Spleen (tissue), 11 donors: Measurements from ENCODE around the gene NAGS. TPM values are rescaled to one million over a fixed set of nuclear protein-coding genes. Genes with fewer than 3 reads are reported as not detected.
"Not testable (repeated sequence)": the region's sequence is repeated elsewhere in the genome, so short reads cannot be mapped to it uniquely, and the experiment has no call there.

ENCODE experiments used
- DNase-seq: peaks from one replicate; pipeline ENCODE4 v3.0.0-alpha.2; 2020
- H3K27ac ChIP-seq, 8 donors: fragments of 200-600 bp; sonication (generic) in 7 of 8; 1 replicate in 4 of 8; 2 replicates in 4 of 8; pipeline versions ENCODE4 v1.5.0 to v1.8.0; 2016 to 2021; ENCODE audit warnings: inconsistent platforms in 4 of 8, mild to moderate bottlenecking in 4 of 8, moderate library complexity in 1 of 8
- H3K27me3 ChIP-seq, 7 donors: fragments of 200-600 bp; sonication (generic) in 6 of 7; replicated peaks in 1 of 7; 1 replicate in 4 of 7; 2 replicates in 3 of 7; pipeline versions ENCODE4 v1.5.0 to v1.8.0; 2016 to 2021; ENCODE audit warnings: inconsistent platforms in 3 of 7, mild to moderate bottlenecking in 1 of 7
- H3K36me3 ChIP-seq, 6 donors: fragments of 200-600 bp; sonication (generic) in 5 of 6; 1 replicate in 4 of 6; 2 replicates in 2 of 6; pipeline versions ENCODE4 v1.5.0 to v1.8.0; 2016 to 2021; ENCODE audit warnings: inconsistent platforms in 2 of 6
- H3K4me1 ChIP-seq, 6 donors: fragments of 200-600 bp; sonication (generic) in 5 of 6; 1 replicate in 3 of 6; 2 replicates in 3 of 6; pipeline versions ENCODE4 v1.5.0 to v1.8.0; 2016 to 2021; ENCODE audit warnings: inconsistent platforms in 3 of 6
- H3K4me3 ChIP-seq, 8 donors: fragments of 200-600 bp; sonication (generic) in 7 of 8; 1 replicate in 4 of 8; 2 replicates in 4 of 8; pipeline versions ENCODE4 v1.5.0 to v1.8.0; 2016 to 2021; ENCODE audit warnings: inconsistent platforms in 4 of 8, mild to moderate bottlenecking in 4 of 8, moderate library complexity in 2 of 8
- H3K9me3 ChIP-seq, 8 donors: fragments of 200-600 bp; sonication (generic) in 7 of 8; 1 replicate in 4 of 8; 2 replicates in 4 of 8; pipeline versions ENCODE4 v1.5.0 to v1.8.0; 2016 to 2021; ENCODE audit warnings: inconsistent platforms in 4 of 8
- POLR2A ChIP-seq, 3 donors: fragments of 450-650 bp; IDR thresholded peaks; one replicate each; pipeline ENCODE4 v1.5.1; 2017; ENCODE audit warnings: antibody characterized with exemption in 3 of 3, mild to moderate bottlenecking in 1 of 3
- POLR2AphosphoS5 ChIP-seq, 3 donors: sonication (generic); formaldehyde crosslinking; IDR thresholded peaks; one replicate each; pipeline ENCODE4 v1.5.1; 2017; ENCODE audit warnings: antibody characterized with exemption in 3 of 3
- WGBS, 5 donors: extraction: QIAGEN DNeasy Blood & Tissue Kit in 3 of 5; methylation state at CpG; one replicate each; pipeline versions ENCODE4 v1.1.5 to v1.1.7; 2013 to 2018; 5-methylcytosine and 5-hydroxymethylcytosine counted together
- intact Hi-C: fragments of 100-400 bp; cut with DNase I; formaldehyde crosslinking; loops from one replicate; pipeline ENCODE4 v1.15.0; 2023; ENCODE audit warnings: low total_unique reads
- polyA plus RNA-seq, 3 donors: library from polyadenylated mRNA; stranded (reverse); fragments of 200-250 nt; gene quantifications; one replicate each; pipeline ENCODE4 v1.2.1, GENCODE V29; 2013
- total RNA-seq, 7 donors: library from RNA; depleted of rRNA in 3 of 7; stranded (reverse); fragments of >200 nt in 3 of 7; fragmentation: NEBNext Ultra II Directional in 4 of 7; extraction: Animal tissue kit (Norgen Biotek cat#: 25700) in 4 of 7; gene quantifications; one replicate each; pipeline versions ENCODE4 v1.1.0 to v1.2.1, GENCODE V29; 2016 to 2021
- TF ChIP-seq, protein P1 (sequence below), 11 experiments: fragments of 200-600 bp in 7 of 11; fragments of 450-650 bp in 4 of 11; sonication (generic) in 4 of 11; IDR thresholded peaks in 8 of 11; conservative IDR thresholded peaks in 3 of 11; 1 replicate in 7 of 11; 2 replicates in 4 of 11; pipeline versions ENCODE4 v1.4.0 to v1.8.0; 2016 to 2021; ENCODE audit warnings: antibody characterized with exemption in 11 of 11, inconsistent platforms in 4 of 11, mild to moderate bottlenecking in 1 of 11
- donor health status: healthy with polysubstance abuse.
- donor health status: DM: no; HTN: no; CAD: no; lungs with moderate emphysema.
- donor health status: DM: no; HTN: no; CAD: no.
- donor health status: Bipolar disorder and iron deficiency.
- donor health status: healthy.
- donor health status: DM: no; HTN: no; CAD: no.
- donor health status: DM: yes; HTN: yes; CAD: no.

NAGS gene
- total and polyA plus RNA-seq, 10 donors: 0.39 to 1.8 (median 0.91) TPM

- intact Hi-C loops: no loop called here
- WGBS, 5 donors: 78 to 84% (median 79%) methylated on average over 4 of the region's 4 CpGs
- no peaks in the 10 kb centered on the region for H3K4me1 ChIP-seq
- no peak overlapping the region for H3K4me3 ChIP-seq
- no peak for DNase-seq
- H3K27me3 ChIP-seq: peaks cover 0 to 43% (median 0%) of the 10 kb centered on the region in 7 donors
- no peak overlapping the region for H3K27ac ChIP-seq
- TF ChIP-seq, protein P1, sequence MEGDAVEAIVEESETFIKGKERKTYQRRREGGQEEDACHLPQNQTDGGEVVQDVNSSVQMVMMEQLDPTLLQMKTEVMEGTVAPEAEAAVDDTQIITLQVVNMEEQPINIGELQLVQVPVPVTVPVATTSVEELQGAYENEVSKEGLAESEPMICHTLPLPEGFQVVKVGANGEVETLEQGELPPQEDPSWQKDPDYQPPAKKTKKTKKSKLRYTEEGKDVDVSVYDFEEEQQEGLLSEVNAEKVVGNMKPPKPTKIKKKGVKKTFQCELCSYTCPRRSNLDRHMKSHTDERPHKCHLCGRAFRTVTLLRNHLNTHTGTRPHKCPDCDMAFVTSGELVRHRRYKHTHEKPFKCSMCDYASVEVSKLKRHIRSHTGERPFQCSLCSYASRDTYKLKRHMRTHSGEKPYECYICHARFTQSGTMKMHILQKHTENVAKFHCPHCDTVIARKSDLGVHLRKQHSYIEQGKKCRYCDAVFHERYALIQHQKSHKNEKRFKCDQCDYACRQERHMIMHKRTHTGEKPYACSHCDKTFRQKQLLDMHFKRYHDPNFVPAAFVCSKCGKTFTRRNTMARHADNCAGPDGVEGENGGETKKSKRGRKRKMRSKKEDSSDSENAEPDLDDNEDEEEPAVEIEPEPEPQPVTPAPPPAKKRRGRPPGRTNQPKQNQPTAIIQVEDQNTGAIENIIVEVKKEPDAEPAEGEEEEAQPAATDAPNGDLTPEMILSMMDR (IDR thresholded peaks at IDR 0.05 in 8 of 11, conservative IDR thresholded peaks at IDR 0.05 in 3 of 11): no peak
- TF ChIP-seq POLR2AphosphoS5 (IDR thresholded peaks at IDR 0.05): no peak
- H3K36me3 ChIP-seq: no peaks in the 10 kb centered on the region
- H3K9me3 ChIP-seq: no peaks in the 10 kb centered on the region
These were observed 34.1 kb upstream of the NAGS start for GRCh38 chr17:43970366-43970765.

- intact Hi-C loops, DNase-seq, H3K27ac ChIP-seq, H3K36me3 ChIP-seq, H3K4me1 ChIP-seq, H3K9me3 ChIP-seq, H3K4me3 ChIP-seq: not testable (repeated sequence)
- WGBS, 5 donors: 38 to 58% (median 45%) methylated on average over 2 of the region's 2 CpGs
- peaks cover 0 to 44% (median 0%) of the 10 kb centered on the region in 7 donors for H3K27me3 ChIP-seq
These were observed 33.0 kb upstream of the NAGS start for GRCh38 chr17:43971436-43971835.

GRCh38 chr17:43972444-43973212 is 31.8 kb upstream of the NAGS start:
- H3K27me3 ChIP-seq: peaks cover 0 to 50% (median 0%) of the 10 kb centered on the region in 7 donors
- WGBS, 5 donors: 83 to 90% (median 88%) methylated on average over 22 of the region's 22 CpGs
- H3K27ac ChIP-seq, DNase-seq, H3K9me3 ChIP-seq, H3K4me1 ChIP-seq, H3K4me3 ChIP-seq, intact Hi-C loops, H3K36me3 ChIP-seq: not testable (repeated sequence)

- intact Hi-C loops: no loop called here
- no peaks in the 10 kb centered on the region for H3K36me3 ChIP-seq
- no peaks in the 10 kb centered on the region for H3K9me3 ChIP-seq
- H3K27me3 ChIP-seq: peaks cover 0 to 47% (median 0%) of the 10 kb centered on the region in 7 donors
- no peak overlapping the region for H3K4me3 ChIP-seq
- no peaks in the 10 kb centered on the region for H3K4me1 ChIP-seq
- TF ChIP-seq POLR2A (IDR thresholded peaks at IDR 0.05): no peak
- TF ChIP-seq POLR2AphosphoS5 (IDR thresholded peaks at IDR 0.05): no peak
- TF ChIP-seq, protein P1 (IDR thresholded peaks at IDR 0.05 in 8 of 11, conservative IDR thresholded peaks at IDR 0.05 in 3 of 11): no peak
- H3K27ac ChIP-seq: no peak overlapping the region
- DNase-seq: no peak
- WGBS, 5 donors: 76 to 84% (median 79%) methylated on average over 14 of the region's 14 CpGs
These were observed 29.8 kb upstream of the NAGS start for GRCh38 chr17:43974382-43975266.

- TF ChIP-seq POLR2A (IDR thresholded peaks at IDR 0.05) (no peak), POLR2AphosphoS5 (IDR thresholded peaks at IDR 0.05) (no peak)
- TF ChIP-seq, protein P1 (IDR thresholded peaks at IDR 0.05 in 8 of 11, conservative IDR thresholded peaks at IDR 0.05 in 3 of 11): no peak
- 67 to 89% (median 89%) methylated on average over 13 to 27 of the region's 27 CpGs for WGBS, 5 donors
- DNase-seq: no peak
- no peaks in the 10 kb centered on the region for H3K9me3 ChIP-seq
- H3K36me3 ChIP-seq: no peaks in the 10 kb centered on the region
- intact Hi-C loops: no loop called here
- no peaks in the 10 kb centered on the region for H3K4me1 ChIP-seq
- peaks cover 0 to 56% (median under 1%) of the 10 kb centered on the region in 7 donors for H3K27me3 ChIP-seq
- no peak overlapping the region for H3K27ac ChIP-seq
- H3K4me3 ChIP-seq: no peak overlapping the region
These were observed 28.5 kb upstream of the NAGS start for GRCh38 chr17:43975898-43976297.
